Endothelial cell of hepatic sinusoid (primary cell): ENCODE measurements around the gene RDH5.

ENCODE experiments used
- in situ Hi-C: cut with HindIII; loops from 2 replicates; pipeline ENCODE4 v1.10.0; 2017; ENCODE audit warnings: low sequenced_read_pairs

RDH5 gene

DNA sequence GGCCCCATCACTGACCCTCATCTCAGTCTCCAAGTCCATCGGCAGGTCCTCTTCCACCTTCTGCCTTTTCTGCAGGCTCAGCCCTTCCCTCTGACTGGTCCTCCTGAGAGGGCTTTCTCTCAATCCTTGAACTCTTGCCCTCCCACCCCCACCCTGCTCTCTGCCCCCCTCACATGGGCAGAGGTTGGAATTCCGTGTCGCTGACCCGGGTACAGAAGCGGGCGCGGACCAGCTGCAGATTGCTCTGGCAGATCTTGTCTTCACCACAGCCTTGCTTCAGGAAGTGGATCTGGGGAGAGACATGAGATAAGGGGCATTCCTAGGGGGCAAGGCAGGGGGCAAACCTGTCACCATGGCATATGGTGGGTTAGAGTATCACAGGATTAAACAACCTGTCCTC, 24.8 kb upstream of the RDH5 start:
- in situ Hi-C loops, result loop anchor here (5.0 kb wide), 1 partner anchor 68 kb away; no protein-coding TSS in a partner anchor

DNA sequence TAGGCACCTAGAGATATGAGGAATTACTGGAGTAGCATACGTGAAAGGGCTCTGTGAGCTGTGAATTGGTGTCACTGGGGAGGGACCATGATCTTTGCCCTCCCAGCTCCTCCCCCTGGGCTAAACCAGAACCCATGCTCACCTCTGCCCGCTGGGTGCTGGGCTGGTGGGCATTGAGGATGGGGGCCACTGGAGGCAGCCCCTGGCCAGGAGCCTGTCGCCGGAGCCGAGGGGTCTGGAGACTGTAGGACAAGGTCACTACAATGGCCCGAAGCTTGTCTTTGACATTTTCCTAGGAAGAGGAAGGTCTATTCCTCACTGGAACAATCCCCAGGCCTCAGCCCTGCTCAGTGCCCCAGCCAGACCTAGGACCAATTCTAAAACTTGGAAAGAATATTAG, 24.1 kb upstream of the RDH5 start:
- in situ Hi-C loops, result loop anchor here (5.0 kb wide), 1 partner anchor 69 kb away; no protein-coding TSS in a partner anchor

DNA sequence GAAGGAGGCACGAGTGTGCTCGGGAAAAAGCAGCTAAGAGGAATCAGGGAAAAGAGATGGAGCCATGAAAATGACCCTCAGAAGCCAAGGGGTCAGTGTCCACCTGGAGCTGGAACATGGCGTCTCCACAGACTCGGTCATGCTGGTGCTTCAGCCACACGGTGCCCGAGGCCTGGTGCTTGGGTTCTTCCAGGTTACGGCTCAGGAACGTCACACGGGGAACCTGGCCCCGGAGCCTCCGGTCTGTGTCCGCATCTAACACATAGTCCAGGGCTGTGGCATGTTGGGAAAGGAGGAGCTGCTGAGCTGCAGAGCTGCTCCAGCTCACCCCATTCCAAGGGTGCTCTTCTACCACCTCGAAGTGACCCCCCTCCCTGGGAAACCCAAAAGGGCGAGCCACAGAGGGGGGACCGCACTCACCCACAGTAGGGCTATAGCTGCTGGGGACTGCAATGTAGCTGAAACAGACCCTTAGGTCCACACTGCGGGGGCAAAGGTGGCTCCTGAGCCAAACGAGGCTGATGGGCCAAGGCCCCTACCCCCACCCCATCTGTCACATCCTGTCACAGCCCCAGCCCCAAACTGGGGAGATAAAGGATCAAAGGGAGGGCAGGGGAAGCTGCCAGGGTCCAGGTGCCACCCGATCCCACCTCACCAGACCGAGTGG, 23.3 kb upstream of the RDH5 start:
- in situ Hi-C loops, result loop anchor here (5.0 kb wide), 1 partner anchor 70 kb away; no protein-coding TSS in a partner anchor

- in situ Hi-C loops, result loop anchor here (5.0 kb wide), 1 partner anchor 70 kb away; no protein-coding TSS in a partner anchor
Measured at GRCh38 chr12:55697686-55698085, 22.5 kb upstream of the RDH5 start.

DNA sequence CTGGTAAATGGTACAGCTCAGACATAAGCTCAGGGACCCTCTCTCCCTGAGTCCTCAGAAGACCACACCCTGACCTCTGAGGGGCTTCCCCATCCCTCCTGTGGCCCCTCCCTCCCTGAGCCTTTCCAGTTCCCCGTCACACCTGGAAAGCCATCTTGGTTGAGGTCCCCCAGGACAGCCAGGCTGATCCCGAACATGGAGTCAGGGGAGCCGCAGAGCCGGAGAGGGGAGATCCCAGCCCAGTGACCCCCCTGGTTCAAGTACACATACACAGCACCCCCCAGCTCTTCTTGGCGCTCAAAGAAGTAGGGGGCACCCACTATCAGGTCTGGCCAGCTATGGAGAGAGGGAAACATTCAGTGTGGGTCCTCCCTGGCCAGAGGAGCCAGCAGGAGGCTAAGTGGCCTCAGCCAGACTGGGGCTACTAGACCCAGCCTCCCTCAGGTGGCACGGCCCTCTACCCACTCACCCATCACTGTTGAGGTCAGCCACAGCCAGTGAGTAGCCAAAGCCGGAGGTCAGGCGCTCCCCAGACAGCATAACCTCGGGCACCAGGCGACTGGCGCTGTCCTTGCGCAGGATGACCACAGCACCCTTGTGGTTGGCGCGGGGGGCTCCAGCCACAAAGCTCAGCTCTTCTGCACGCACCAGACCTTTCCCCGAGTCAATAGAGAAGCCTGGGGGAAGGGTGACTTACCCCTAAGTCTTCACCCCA, 21.8 kb upstream of the RDH5 start:
- in situ Hi-C loops, result loop anchor here (5.0 kb wide), 1 partner anchor 71 kb away; no protein-coding TSS in a partner anchor

GRCh38 chr12:55698965-55699364, 21.2 kb upstream of the RDH5 start:
- in situ Hi-C loops, result loop anchor here (5.0 kb wide), 1 partner anchor 72 kb away; no protein-coding TSS in a partner anchor

DNA sequence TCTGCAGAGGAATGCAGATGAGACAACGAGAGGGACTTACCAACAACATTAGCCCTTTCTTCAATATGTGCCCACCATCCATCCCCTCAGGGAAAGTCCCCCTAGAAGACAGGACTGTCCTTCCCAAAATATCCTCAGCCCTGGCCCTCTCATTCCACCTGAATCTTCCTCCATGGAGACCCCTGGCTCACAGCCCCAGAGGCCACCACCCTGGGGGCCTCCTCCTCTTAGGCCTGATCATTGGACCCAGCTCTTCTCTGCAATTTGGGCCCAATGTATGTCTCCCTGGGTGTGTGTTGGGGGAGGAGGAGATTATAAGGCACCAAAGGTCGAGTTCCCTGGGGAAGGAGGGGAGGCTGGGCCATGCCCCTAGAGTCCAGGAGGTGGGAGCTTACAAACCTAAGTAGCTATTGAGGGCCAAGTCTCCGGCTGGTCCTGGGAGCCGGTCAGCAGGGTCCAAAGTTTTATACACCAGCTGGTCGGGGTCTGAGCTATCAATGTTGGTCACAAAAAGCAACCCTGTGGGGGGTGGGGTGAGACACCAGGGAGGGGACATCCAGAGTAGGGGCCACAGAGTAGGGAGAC, 20.6 kb upstream of the RDH5 start:
- in situ Hi-C loops, result loop anchor here (5.0 kb wide), 1 partner anchor 72 kb away; no protein-coding TSS in a partner anchor

- in situ Hi-C loops, result no loop called here
Measured at GRCh38 chr12:55700255-55701018, 19.8 kb upstream of the RDH5 start.

GRCh38 chr12:55702861-55703260, 17.3 kb upstream of the RDH5 start:
- in situ Hi-C loops, result no loop called here

DNA sequence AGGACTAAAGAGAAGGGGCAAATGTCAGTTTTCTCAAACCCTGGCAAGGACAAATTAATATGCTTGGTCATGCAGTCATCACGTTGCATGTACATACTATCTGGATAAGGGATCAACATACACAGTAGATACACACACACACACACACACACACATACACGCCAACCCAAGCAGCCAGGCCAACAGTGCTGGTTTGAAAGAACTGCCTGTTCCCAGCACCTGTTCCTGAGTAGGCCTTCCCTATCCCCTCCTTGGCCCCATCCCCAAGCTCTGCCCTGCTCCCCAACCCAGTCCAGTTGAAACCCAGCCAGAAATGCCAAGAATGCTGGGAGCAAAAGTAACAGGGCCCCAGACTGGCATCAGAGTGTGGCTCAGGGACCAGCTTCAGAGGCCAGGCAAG, 16.9 kb upstream of the RDH5 start:
- in situ Hi-C loops, result no loop called here

- in situ Hi-C loops, result no loop called here
Measured at GRCh38 chr12:55703901-55704761, 16.1 kb upstream of the RDH5 start.

DNA sequence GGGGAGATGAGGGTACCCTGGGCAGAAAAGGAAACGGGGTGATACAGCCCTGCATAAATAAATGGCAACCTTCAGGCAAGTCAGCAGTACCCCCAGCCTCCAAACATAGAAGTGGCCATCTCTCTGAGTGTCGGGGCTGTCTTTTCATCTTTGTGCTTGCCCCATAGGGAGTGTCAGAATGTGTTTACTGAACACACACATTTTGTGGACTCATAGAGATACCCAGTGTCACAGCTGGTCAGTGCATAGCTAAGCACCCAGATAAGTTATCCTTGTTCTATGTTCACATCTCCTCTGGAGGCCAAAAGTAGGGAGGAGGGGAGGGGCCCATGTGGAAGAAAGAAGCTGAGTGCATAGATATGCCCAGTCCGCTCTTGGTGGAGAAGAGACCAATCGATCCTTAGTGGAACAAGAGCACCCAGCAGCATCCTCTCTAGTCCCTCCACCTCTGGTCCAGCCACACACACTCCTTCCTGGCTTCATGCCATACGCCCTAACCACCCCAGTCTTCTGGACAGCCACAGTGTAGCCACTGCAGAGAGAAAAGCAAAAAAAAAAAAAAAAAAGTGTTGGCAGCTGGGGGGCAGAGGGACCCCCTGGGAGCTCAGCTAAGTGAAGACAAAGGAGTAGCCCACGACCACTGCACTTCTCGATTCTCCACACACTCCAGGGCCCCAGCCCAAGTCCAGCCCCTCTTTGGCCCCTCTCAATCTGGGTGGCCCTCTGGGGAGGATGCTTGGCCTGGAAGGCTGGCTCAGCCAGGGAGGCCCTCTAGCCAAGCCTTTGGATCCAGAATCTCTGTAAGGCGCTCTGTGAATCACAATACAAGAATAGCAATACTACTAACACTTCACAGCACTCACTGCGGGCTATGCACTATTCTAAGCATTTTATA, 15.1 kb upstream of the RDH5 start:
- in situ Hi-C loops, result no loop called here

- in situ Hi-C loops, result no loop called here
Measured at GRCh38 chr12:55705782-55706402, 14.3 kb upstream of the RDH5 start.

GRCh38 chr12:55706568-55707218, 13.5 kb upstream of the RDH5 start:
- in situ Hi-C loops, result no loop called here

GRCh38 chr12:55707219-55707671, 12.9 kb upstream of the RDH5 start:
- in situ Hi-C loops, result no loop called here

DNA sequence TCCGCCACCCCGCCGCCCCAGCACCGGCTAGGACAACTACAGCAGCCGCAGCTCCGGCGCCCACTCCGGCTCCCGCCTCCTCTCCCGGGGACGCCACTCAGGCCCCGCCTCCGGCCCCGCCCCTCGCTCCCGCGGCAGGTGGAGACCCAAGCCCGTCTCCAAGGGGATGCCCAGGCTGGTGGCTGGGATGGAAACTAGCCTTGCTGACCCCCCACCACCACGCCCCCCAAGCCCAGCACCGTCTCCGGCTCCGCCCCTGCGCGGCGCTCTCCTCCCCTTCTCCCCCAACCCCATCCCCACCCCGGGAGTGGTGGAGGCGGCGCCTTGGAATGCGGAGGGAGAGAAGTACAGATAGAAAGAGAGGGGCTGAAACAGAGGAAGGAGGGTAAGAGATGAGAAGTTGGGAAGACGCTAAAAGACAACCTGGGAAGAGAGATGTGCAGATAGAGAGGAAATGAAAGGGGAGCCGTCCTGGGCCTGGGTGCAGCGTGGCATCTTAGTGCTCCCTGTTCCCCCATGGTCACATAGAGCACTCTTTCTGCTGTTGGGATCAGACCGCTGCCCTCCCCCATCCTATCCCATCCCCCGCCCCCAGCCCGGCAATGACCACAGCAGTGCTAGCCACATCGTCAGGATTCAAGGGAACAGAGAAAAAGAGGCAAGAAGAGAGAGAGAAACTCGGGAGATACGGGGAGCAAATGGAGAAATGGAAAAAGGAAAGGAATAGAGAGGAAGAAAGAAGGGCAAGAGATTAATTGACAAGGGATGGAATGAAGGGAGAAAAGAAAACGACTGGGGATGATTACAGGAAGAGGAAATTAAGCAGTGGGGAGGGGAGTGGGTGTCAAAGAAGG, 12.1 kb upstream of the RDH5 start, which contains the start of gene ITGA7:
Gene ITGA7, minus strand, starts transcription at position 64 of the 854 bp plus-strand sequence. CDS start 222 bp downstream, outside the sequence.
- in situ Hi-C loops, result no loop called here

DNA sequence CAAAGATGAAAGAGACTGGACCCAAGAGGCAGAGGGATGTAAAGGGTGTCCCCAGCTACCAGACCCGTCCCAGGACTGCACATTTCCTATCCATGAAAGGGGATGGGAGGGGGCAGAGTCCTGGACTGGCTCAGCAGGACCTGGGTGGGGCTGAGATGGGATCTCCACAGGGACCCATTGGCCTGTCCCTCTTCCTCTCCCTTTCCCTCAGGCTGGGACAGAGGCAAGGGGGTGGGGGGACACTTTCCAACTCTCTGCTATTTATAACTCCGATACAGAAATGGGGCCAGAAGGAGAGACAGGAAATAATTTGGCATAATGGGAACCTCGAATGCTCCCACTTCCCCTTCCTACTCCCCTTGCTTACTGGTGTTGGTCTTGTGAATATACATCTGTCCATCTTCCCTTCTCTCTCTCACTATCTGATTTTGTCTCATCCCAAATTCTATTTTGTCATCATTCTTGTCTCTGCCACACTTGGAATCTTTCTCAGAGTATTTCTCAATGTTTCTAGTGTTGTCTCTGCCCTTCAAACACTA, 11.4 kb upstream of the RDH5 start:
- in situ Hi-C loops, result no loop called here
